Upper lobe of left lung (tissue), 6 donors: ENCODE results near the gene TFPI2. TPM values are rescaled to one million over a fixed set of nuclear protein-coding genes. Genes with fewer than 3 reads are reported as not detected.
A peak's percentile ranks its signal among the peaks of the same experiment; 100 is the strongest.
"Not testable (repeated sequence)": the region's sequence is repeated elsewhere in the genome, so short reads cannot be mapped to it uniquely, and the experiment has no call there.

Experiments
- ATAC-seq, 2 donors: fragments of 200-7000 bp; cut with Tn5 transposase; one replicate each; pipeline ENCODE4 v1.9.1; 2022; ENCODE audit warnings: mild to moderate bottlenecking in 2 of 2, moderate library complexity in 2 of 2; ENCODE audit not compliant: low FRiP score in 2 of 2
- DNase-seq, 2 donors: peaks; one replicate each; pipeline ENCODE4 v3.0.0-alpha.2; 2019 to 2020
- H3K27ac ChIP-seq, 4 donors: fragments of 200-600 bp; sonication (generic); one replicate each; pipeline ENCODE4 v1.5.1; 2016 to 2019
- H3K27me3 ChIP-seq, 4 donors: fragments of 200-600 bp; sonication (generic); one replicate each; pipeline ENCODE4 v1.5.1; 2017 to 2019
- H3K36me3 ChIP-seq, 4 donors: fragments of 200-600 bp; sonication (generic); one replicate each; pipeline ENCODE4 v1.5.1; 2016 to 2019
- H3K4me1 ChIP-seq, 4 donors: fragments of 200-600 bp; sonication (generic); one replicate each; pipeline ENCODE4 v1.5.1; 2018 to 2019
- H3K4me3 ChIP-seq, 4 donors: fragments of 200-600 bp; sonication (generic); one replicate each; pipeline ENCODE4 v1.5.1; 2017 to 2019; ENCODE audit warnings: mild to moderate bottlenecking in 2 of 4, moderate library complexity in 1 of 4
- H3K9me3 ChIP-seq, 4 donors: fragments of 200-600 bp; sonication (generic); one replicate each; pipeline ENCODE4 v1.5.1; 2018 to 2019
- EP300 ChIP-seq, 4 donors: sonication (generic); formaldehyde crosslinking; IDR thresholded peaks; one replicate each; pipeline ENCODE4 v1.5.1; 2017; ENCODE audit warnings: antibody characterized with exemption in 4 of 4, control low read depth in 2 of 4
- POLR2A ChIP-seq, 4 donors: fragments of 450-650 bp; IDR thresholded peaks; one replicate each; pipeline ENCODE4 v1.5.1; 2016 to 2017; ENCODE audit warnings: antibody characterized with exemption in 4 of 4, mild to moderate bottlenecking in 2 of 4
- POLR2AphosphoS5 ChIP-seq, 2 donors: sonication (generic); formaldehyde crosslinking; IDR thresholded peaks; one replicate each; pipeline ENCODE4 v1.5.1; 2017; ENCODE audit warnings: antibody characterized with exemption in 2 of 2
- WGBS, 2 donors: methylation state at CpG; one replicate each; pipeline ENCODE4 v1.1.5; 2017 to 2018; 5-methylcytosine and 5-hydroxymethylcytosine counted together
- total RNA-seq, 6 donors: library from RNA; depleted of rRNA in 4 of 6; stranded (reverse); fragments of >200 nt in 4 of 6; gene quantifications; one replicate each; pipeline versions ENCODE4 v1.1.0 to v1.2.1, GENCODE V29; 2016 to 2021
- TF ChIP-seq, protein P1 (sequence below), 6 experiments: fragments of 450-650 bp in 4 of 6; fragments of 200-600 bp in 2 of 6; sonication (generic) in 2 of 6; IDR thresholded peaks; one replicate each; pipeline ENCODE4 v1.5.1; 2016 to 2019; ENCODE audit warnings: antibody characterized with exemption in 6 of 6
- donor health status: DM: no; HTN: no; CAD: no; lungs with moderate emphysema.
- donor health status: DM: no; HTN: yes; CAD: no; lungs with severe emphysema.

Gene TFPI2
- total RNA-seq, 6 donors from 2014 or later: 1.8 to 7.6 (median 3.9) TPM; not detected in 2

DNA sequence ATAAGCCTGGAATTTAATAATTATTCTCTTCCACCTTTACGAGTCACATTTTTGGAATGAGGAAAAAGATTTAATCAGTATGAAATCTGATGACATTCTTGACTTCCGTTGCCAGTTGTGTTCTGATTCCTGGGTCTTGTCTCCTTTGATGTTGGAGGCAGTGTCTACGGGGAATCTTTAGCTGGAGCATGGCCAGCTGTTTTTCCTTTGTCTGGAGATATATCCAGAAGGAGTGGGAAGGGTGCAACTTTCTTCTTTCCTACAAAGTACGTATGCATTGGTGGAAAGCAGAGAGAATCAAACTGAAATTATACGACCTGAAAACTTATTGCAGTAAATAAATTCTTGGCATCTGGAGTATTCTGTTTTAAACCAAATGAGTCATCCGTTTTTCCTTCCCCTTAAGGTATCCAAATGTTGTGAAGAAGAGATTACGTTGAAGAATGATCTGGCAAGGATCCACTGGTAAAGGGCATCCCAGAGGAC is 24.1 kb upstream of the TFPI2 start:
- Histone ChIP-seq H3K4me3 (no peak overlapping the region), H3K4me1 (peaks cover 0 to 9% (median 5%) of the 10 kb centered on the region in 4 donors), H3K9me3 (no peaks in the 10 kb centered on the region), H3K36me3 (no peaks in the 10 kb centered on the region), H3K27ac (peak overlapping the region in 2 of 4 donors; percentile 40 to 58), H3K27me3 (no peaks in the 10 kb centered on the region)
- DNase-seq: no peak
- ATAC-seq: peak in 1 of 2 donors; percentile 29
- TF ChIP-seq POLR2A (IDR thresholded peaks at IDR 0.05) (no peak), EP300 (IDR thresholded peaks at IDR 0.05) (no peak), POLR2AphosphoS5 (IDR thresholded peaks at IDR 0.05) (no peak)
- TF ChIP-seq, protein P1, sequence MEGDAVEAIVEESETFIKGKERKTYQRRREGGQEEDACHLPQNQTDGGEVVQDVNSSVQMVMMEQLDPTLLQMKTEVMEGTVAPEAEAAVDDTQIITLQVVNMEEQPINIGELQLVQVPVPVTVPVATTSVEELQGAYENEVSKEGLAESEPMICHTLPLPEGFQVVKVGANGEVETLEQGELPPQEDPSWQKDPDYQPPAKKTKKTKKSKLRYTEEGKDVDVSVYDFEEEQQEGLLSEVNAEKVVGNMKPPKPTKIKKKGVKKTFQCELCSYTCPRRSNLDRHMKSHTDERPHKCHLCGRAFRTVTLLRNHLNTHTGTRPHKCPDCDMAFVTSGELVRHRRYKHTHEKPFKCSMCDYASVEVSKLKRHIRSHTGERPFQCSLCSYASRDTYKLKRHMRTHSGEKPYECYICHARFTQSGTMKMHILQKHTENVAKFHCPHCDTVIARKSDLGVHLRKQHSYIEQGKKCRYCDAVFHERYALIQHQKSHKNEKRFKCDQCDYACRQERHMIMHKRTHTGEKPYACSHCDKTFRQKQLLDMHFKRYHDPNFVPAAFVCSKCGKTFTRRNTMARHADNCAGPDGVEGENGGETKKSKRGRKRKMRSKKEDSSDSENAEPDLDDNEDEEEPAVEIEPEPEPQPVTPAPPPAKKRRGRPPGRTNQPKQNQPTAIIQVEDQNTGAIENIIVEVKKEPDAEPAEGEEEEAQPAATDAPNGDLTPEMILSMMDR (IDR thresholded peaks at IDR 0.05): no peak
- 46 to 54% methylated on average over 7 of the region's 7 CpGs for WGBS, 2 donors

DNA sequence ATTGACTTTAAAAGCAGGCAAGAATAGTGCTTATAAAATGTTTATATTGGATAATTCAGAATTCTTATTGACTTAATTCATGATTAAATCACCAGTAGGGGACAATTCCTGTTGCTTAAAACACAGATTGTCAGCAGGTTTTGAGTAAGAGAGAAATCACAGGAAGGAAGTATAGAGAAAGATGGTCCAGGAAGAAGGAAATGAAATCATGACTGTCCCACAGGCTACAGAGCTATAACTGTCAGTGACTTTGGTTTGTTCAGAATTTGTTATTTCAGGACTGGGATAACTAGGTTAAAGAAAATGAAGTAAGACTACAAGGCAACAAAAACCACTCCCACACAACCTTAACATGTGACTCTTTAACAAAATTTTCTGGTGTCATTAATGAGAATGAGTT is 22.6 kb upstream of the TFPI2 start:
- TF ChIP-seq EP300 (IDR thresholded peaks at IDR 0.05) (no peak), POLR2A (IDR thresholded peaks at IDR 0.05) (no peak), POLR2AphosphoS5 (IDR thresholded peaks at IDR 0.05) (no peak)
- TF ChIP-seq, protein P1 (IDR thresholded peaks at IDR 0.05): no peak
- Histone ChIP-seq H3K36me3 (no peaks in the 10 kb centered on the region), H3K27me3 (no peaks in the 10 kb centered on the region), H3K4me3 (no peak overlapping the region), H3K27ac (no peak overlapping the region), H3K4me1 (peaks cover 0 to 9% (median 5%) of the 10 kb centered on the region in 4 donors), H3K9me3 (no peaks in the 10 kb centered on the region)
- DNase-seq (no peak), ATAC-seq (no peak)

DNA sequence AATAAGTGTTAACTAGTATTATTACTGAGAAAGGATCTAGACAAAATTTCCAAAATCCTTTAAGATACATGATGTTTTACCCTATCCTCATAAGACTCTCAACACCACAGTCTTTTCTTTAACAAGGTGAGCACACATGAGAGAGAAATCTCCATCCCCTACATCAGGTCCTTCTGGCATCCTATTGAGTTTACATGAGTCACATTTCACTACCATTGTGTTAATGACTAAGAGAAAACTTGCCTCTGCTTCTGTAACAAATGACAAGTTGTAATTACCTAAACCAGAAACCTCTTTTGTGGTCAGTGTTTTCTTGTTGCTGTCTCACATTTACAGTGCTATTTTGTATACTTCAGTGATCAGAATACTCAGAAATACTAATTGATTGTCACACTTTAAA is 21.1 kb upstream of the TFPI2 start:
- H3K4me3 ChIP-seq, H3K9me3 ChIP-seq, DNase-seq, H3K36me3 ChIP-seq, H3K27ac ChIP-seq, H3K4me1 ChIP-seq, ATAC-seq, H3K27me3 ChIP-seq: not testable (repeated sequence)

DNA sequence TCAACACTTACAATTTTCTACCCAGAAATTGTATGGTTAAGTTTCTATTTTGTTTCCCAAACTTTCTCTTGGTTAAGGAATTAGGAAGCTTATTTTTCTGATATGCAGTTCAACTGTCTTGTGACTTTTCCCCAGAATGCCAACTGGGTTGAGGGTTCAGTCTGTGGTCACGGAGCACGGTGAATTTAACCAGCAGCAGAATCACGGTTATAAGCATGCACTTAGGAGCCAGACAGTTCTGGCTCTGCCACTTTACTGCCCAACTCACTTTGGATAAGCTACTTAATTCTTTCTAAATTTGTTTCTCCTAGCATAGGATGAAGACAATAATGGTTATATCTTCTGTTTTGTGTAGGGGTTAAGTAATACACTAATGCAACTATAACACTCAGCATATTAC is 20.7 kb upstream of the TFPI2 start:
- WGBS, 2 donors: 61 to 64% methylated on average over 3 of the region's 3 CpGs
- H3K9me3 ChIP-seq, H3K4me3 ChIP-seq, H3K27me3 ChIP-seq, H3K36me3 ChIP-seq, DNase-seq, H3K4me1 ChIP-seq: not testable (repeated sequence)
- ATAC-seq: peak in 1 of 2 donors; percentile 11
- peak overlapping the region in 1 of 4 donors; percentile 53 for H3K27ac ChIP-seq

DNA sequence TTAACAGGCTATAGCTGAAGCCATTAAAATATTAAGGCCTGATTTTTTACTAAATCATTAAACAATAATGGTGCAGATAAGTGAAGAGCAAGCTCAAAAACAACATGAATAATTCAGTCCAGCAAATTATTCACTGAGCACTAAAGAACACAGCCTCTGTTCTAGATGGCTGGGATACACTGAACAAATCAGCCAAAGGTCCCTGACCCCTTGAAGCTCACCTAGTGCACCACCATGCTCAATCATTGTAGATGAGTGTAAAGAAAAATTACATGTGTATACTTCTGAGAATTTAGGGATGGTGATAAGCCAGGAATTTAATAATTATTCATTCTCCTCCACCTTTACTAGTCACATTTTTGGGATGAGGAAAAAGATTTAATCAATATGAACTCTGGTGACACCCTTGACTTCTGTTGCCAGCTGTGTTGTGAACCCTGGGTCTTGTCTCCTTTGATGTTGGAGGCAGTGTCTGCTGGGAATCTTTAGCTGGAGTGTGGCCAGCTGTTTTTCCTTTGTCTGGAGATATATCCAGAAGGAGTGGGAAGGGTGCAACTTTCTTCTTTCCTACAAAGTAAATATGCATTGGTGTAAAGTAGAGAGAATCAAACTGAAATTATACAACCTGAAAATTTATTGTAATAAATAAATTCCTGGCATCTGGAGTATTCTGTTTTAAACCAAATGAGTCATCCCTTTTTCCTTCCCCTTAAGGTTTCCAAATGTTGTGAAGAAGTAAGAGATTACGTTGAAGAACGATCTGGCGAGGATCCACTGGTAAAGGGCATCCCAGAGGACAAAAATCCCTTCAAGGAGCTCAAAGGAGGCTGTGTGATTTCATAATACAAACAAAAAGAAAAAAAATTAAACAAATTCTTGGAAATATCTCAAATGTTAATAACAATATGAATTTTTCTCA is 19.8 kb upstream of the TFPI2 start:
- H3K36me3 ChIP-seq: no peaks in the 10 kb centered on the region
- 9 to 19% methylated on average over 3 of the region's 3 CpGs for WGBS, 2 donors
- no peak for TF ChIP-seq EP300 (IDR thresholded peaks at IDR 0.05)
- TF ChIP-seq, protein P1 (IDR thresholded peaks at IDR 0.05): no peak
- TF ChIP-seq POLR2A (IDR thresholded peaks at IDR 0.05): no peak
- no peak for TF ChIP-seq POLR2AphosphoS5 (IDR thresholded peaks at IDR 0.05)
- H3K4me3 ChIP-seq: no peak overlapping the region
- peaks cover 0 to 9% (median 5%) of the 10 kb centered on the region in 4 donors for H3K4me1 ChIP-seq
- H3K27ac ChIP-seq: peak overlapping the region in 2 of 4 donors; percentile 35 to 53
- peak in 1 of 2 donors; percentile 86 for ATAC-seq
- no peak for DNase-seq
- no peaks in the 10 kb centered on the region for H3K9me3 ChIP-seq
- no peaks in the 10 kb centered on the region for H3K27me3 ChIP-seq

DNA sequence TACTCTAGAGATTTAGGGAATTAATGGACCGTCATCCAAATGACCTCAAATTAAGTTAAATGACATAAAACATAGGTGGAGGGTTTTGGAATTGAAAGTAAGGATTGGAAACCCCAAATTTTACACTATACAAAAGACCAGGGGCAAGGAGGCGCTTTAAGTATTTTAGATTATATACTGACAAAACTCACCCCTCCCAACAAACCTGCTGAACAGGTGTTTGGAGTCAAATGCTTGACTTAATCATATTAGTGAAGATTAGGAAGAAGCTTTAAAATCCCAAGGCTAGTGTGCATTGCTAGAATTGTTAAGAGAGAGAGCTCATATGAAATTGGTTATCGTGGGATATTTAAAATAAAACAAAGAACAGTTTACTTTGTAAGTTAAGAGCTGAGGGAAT is 15.7 kb upstream of the TFPI2 start, which contains the start of gene GNGT1:
Gene GNGT1, plus strand, starts transcription at position 301 of the 400 bp plus-strand sequence. CDS start 180 bp downstream, outside the sequence.
- ATAC-seq (no peak), DNase-seq (no peak)
- Histone ChIP-seq H3K4me3 (no peak within 1 kb of the TSS), H3K27me3 (no peaks in the 10 kb centered on the region), H3K36me3 (no peaks in the 10 kb centered on the region), H3K4me1 (peaks cover 0 to 9% (median 5%) of the 10 kb centered on the region in 4 donors), H3K27ac (no peak within 1 kb of the TSS), H3K9me3 (no peaks in the 10 kb centered on the region)
- WGBS, 2 donors: 83 to 85% methylated on average over 3 of the region's 3 CpGs
- TF ChIP-seq EP300 (IDR thresholded peaks at IDR 0.05) (no peak), POLR2AphosphoS5 (IDR thresholded peaks at IDR 0.05) (no peak), POLR2A (IDR thresholded peaks at IDR 0.05) (no peak)
- TF ChIP-seq, protein P1 (IDR thresholded peaks at IDR 0.05): no peak
